MCF 10A (cell line): ENCODE measurements around the gene TMIGD1. TPM values are rescaled to one million over a fixed set of nuclear protein-coding genes. Genes with fewer than 3 reads are reported as not detected.

ENCODE experiments used
- BruUV-seq: library from RNA; stranded (reverse); fragments of 400-500 nt; replicated peaks from 2 replicates; lab custom pipeline; 2021; lab: Mats Ljungman, UMichigan
- CTCF ChIA-PET: fragments of 300-600 bp; sonication (Branson Sonifier 250); formaldehyde crosslinking; extraction: SDS; loops from one replicate; lab custom pipeline; 2021; ENCODE audit warnings: antibody characterized with exemption, inconsistent platforms; lab: Yijun Ruan, JAX
- POLR2A ChIA-PET: fragments of 300-600, 350-650 bp; sonication (Branson Sonifier 250); formaldehyde crosslinking; extraction: SDS; loops from one replicate; lab custom pipeline; 2020; ENCODE audit warnings: antibody characterized with exemption, inconsistent platforms; lab: Yijun Ruan, JAX
- DNase-seq: peaks from one replicate; pipeline ENCODE4 v3.0.0-alpha.2; 2018; ENCODE audit not compliant: unreplicated experiment
- H3K27ac Mint-ChIP-seq: one replicate; pipeline ENCODE4 v1.8.0; 2022; ENCODE audit warnings: mild to moderate bottlenecking, low read depth, mixed read lengths; ENCODE audit not compliant: unreplicated experiment
- H3K27me3 Mint-ChIP-seq: one replicate; pipeline ENCODE4 v1.8.0; 2022; ENCODE audit warnings: mixed read lengths; ENCODE audit not compliant: insufficient read depth, unreplicated experiment
- H3K36me3 Mint-ChIP-seq: one replicate; pipeline ENCODE4 v1.8.0; 2022; ENCODE audit warnings: mild to moderate bottlenecking, moderate library complexity, mixed read lengths; ENCODE audit not compliant: insufficient read depth, unreplicated experiment
- H3K4me1 Mint-ChIP-seq: one replicate; pipeline ENCODE4 v1.8.0; 2022; ENCODE audit warnings: mixed read lengths; ENCODE audit not compliant: insufficient read depth, unreplicated experiment
- H3K4me3 Mint-ChIP-seq: one replicate; pipeline ENCODE4 v1.8.0; 2022; ENCODE audit warnings: mild to moderate bottlenecking, moderate library complexity, mixed read lengths; ENCODE audit not compliant: unreplicated experiment
- H3K9me3 Mint-ChIP-seq: one replicate; pipeline ENCODE4 v1.8.0; 2022; ENCODE audit warnings: mixed read lengths; ENCODE audit not compliant: unreplicated experiment
- intact Hi-C: fragments of 100-400 bp; cut with micrococcal nuclease; formaldehyde crosslinking; loops from 2 replicates; pipeline ENCODE4 v1.14.1; 2022
- total RNA-seq: library from RNA; stranded (reverse); gene quantifications from 2 replicates; pipeline ENCODE4 v1.2.3, GENCODE V29; 2022
- TF ChIP-seq, protein P1 (sequence below): fragments of 200-600 bp; IDR thresholded peaks from one replicate; pipeline ENCODE4 v1.8.0; 2022; ENCODE audit warnings: antibody characterized with exemption, mild to moderate bottlenecking; ENCODE audit not compliant: unreplicated experiment

TMIGD1 gene
- total RNA-seq, 1 experiment from 2014 or later: not detected

DNA sequence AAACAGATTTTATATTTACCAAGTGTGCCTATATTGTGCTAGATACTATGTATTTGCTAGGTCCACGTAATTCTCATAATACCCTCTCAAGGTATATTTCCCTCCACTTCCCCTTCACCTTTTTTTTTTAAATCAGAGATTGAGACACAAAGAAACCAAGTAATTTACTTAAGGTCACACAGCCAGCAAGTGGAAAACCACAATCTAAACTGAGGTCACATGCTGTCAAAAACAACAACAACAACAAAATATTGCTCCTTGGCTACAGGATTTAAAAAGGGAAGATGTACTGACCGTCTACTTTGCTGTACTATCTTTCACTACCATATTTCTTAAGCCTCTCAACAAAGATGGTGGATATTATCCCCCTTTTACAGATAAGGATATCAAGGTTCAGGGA is 57.9 kb downstream of the TMIGD1 start:
- no peaks in the 10 kb centered on the region for H3K4me1 Mint-ChIP-seq
- H3K27ac Mint-ChIP-seq: no peak overlapping the region
- H3K4me3 Mint-ChIP-seq: no peak overlapping the region
- DNase-seq: no peak
- peaks cover 61% of the 10 kb centered on the region for H3K36me3 Mint-ChIP-seq
- TF ChIP-seq, protein P1, sequence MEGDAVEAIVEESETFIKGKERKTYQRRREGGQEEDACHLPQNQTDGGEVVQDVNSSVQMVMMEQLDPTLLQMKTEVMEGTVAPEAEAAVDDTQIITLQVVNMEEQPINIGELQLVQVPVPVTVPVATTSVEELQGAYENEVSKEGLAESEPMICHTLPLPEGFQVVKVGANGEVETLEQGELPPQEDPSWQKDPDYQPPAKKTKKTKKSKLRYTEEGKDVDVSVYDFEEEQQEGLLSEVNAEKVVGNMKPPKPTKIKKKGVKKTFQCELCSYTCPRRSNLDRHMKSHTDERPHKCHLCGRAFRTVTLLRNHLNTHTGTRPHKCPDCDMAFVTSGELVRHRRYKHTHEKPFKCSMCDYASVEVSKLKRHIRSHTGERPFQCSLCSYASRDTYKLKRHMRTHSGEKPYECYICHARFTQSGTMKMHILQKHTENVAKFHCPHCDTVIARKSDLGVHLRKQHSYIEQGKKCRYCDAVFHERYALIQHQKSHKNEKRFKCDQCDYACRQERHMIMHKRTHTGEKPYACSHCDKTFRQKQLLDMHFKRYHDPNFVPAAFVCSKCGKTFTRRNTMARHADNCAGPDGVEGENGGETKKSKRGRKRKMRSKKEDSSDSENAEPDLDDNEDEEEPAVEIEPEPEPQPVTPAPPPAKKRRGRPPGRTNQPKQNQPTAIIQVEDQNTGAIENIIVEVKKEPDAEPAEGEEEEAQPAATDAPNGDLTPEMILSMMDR: no peak
- POLR2A ChIA-PET: no interaction called here
- BruUV-seq: no TSS peak
- intact Hi-C loops: no loop called here
- CTCF ChIA-PET: no interaction called here
- no peaks in the 10 kb centered on the region for H3K27me3 Mint-ChIP-seq
- no peaks in the 10 kb centered on the region for H3K9me3 Mint-ChIP-seq

DNA sequence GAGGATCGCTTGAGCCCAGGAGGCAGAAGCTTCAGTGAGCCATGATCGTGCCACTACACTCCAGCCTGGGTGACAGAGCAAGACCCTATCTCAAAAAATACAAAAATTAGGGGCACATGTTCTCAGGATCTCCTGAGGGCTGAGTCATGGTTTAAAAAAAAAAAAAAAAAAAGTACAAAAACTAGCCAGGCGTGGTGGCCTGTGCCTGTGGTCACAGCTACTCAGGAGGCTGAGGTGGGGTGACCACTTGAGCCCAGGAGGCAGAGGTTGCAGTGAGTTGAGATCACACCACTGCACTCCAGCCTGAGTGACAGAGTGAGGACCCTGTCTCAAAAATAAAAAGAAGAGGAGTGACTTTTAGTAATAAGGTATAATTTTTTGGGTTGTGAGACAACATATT is 59.0 kb downstream of the TMIGD1 start:
- TF ChIP-seq, protein P1: no peak
- ChIA-PET POLR2A (interaction anchor here (1.1 to 1.3 kb wide), 2 partner anchors 17 to 45 kb away, joined by 3 read pairs; partner anchors contain the start of gene BLMH), CTCF (no interaction called here)
- no peak overlapping the region for H3K27ac Mint-ChIP-seq
- intact Hi-C loops: no loop called here
- no peaks in the 10 kb centered on the region for H3K27me3 Mint-ChIP-seq
- H3K4me1 Mint-ChIP-seq: no peaks in the 10 kb centered on the region
- H3K9me3 Mint-ChIP-seq: no peaks in the 10 kb centered on the region
- BruUV-seq: no TSS peak
- H3K4me3 Mint-ChIP-seq: no peak overlapping the region
- peaks cover 66% of the 10 kb centered on the region for H3K36me3 Mint-ChIP-seq
- DNase-seq: no peak

DNA sequence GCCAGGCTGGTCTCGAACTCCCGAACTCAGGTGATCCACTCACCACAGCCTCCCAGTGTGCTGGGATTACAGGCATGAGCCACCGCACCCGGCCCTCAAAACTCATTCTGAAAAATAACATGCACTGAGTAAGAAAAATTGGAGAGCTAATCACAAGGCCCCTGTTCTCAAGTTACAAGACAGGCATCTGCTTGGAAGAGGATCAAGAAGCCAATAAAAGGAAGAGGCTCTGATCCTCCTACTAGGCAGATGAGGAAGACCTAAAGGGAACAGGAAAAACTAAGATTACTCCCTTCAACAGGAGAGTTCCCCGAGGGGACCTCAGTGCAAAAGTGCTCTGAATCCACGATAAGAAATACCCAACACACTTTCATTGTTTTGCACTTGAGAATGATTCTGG is 60.5 kb downstream of the TMIGD1 start:
- Mint-ChIP-seq H3K27me3 (no peaks in the 10 kb centered on the region), H3K27ac (no peak overlapping the region), H3K36me3 (peaks cover 61% of the 10 kb centered on the region), H3K9me3 (no peaks in the 10 kb centered on the region), H3K4me3 (no peak overlapping the region), H3K4me1 (no peaks in the 10 kb centered on the region)
- CTCF ChIA-PET: interaction anchor here (0.7 to 1.0 kb wide), 2 partner anchors 120 to 148 kb away, joined by 3 to 4 read pairs; no protein-coding TSS in a partner anchor
- POLR2A ChIA-PET: interaction anchor here (0.7 kb wide), 1 partner anchor 74 kb away, joined by 3 read pairs; no protein-coding TSS in a partner anchor
- no peak for DNase-seq
- BruUV-seq: no TSS peak
- intact Hi-C loops: no loop called here
- TF ChIP-seq, protein P1: no peak

DNA sequence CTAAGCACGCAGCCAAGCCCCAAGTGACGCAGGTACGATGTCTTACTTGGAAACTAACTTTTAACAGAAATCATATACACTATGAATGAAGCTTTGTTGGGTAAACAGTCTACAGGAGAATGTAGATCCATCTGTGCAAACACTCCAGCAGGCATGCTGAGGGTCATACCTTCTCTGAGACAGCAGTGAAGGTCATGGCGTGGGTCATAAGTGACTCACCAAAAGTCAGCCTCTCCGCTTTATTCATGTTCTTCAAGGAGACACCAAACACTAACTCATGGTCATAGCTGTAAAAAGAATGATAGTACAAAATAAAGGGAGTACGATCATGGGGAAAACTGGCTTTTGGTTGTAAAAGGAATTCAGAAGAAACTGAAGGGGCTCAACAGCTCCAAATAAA is 62.8 kb downstream of the TMIGD1 start:
- no peak for DNase-seq
- no peaks in the 10 kb centered on the region for H3K4me1 Mint-ChIP-seq
- TF ChIP-seq, protein P1: no peak
- POLR2A ChIA-PET: interaction anchor here (0.7 to 1.3 kb wide), 2 partner anchors 8 to 52 kb away, joined by 3 read pairs; no protein-coding TSS in a partner anchor
- H3K27me3 Mint-ChIP-seq: no peaks in the 10 kb centered on the region
- H3K27ac Mint-ChIP-seq: no peak overlapping the region
- H3K4me3 Mint-ChIP-seq: no peak overlapping the region
- no peaks in the 10 kb centered on the region for H3K9me3 Mint-ChIP-seq
- CTCF ChIA-PET: interaction anchor here (0.6 to 1.1 kb wide), 3 partner anchors 35 to 166 kb away, joined by 3 to 6 read pairs (median 4); no protein-coding TSS in a partner anchor
- intact Hi-C loops: no loop called here
- no TSS peak for BruUV-seq
- peaks cover 73% of the 10 kb centered on the region for H3K36me3 Mint-ChIP-seq
